PC-9 (cell line): ENCODE measurements around the gene MAT2A. TPM values are rescaled to one million over a fixed set of nuclear protein-coding genes. Genes with fewer than 3 reads are reported as not detected.

ENCODE experiments used
- BruUV-seq: library from RNA; stranded (reverse); fragments of 400-500 nt; replicated peaks from 2 replicates; lab custom pipeline; 2021; lab: Mats Ljungman, UMichigan
- CTCF ChIA-PET: fragments of 300-600 bp; sonication (Branson Sonifier 250); formaldehyde crosslinking; loops from one replicate; lab custom pipeline; 2022; ENCODE audit warnings: antibody characterized with exemption; lab: Charles Lee
- POLR2A ChIA-PET: fragments of 300-600 bp; sonication (Branson Sonifier 250); formaldehyde crosslinking; loops from one replicate; lab custom pipeline; 2022; ENCODE audit warnings: antibody characterized with exemption; ENCODE audit not compliant: unreplicated experiment; lab: Charles Lee
- DNase-seq, 2 experiments: peaks; one replicate each; pipeline versions ENCODE4 v3.0.0 to v3.0.0-alpha.2; 2015 to 2022; ENCODE audit warnings: mixed read lengths in 1 of 2
- H2AFZ ChIP-seq: fragments of 200-600 bp; sonication (generic); 2 replicates; pipeline ENCODE4 v1.8.1; 2017; ENCODE audit warnings: antibody characterized with exemption
- H3F3A ChIP-seq: fragments of 200-600 bp; sonication (generic); 2 replicates; pipeline ENCODE4 v1.8.1; 2017; ENCODE audit warnings: antibody characterized with exemption, mild to moderate bottlenecking, low read depth; ENCODE audit not compliant: insufficient read depth
- H3K27ac ChIP-seq: fragments of 200-600 bp; sonication (generic); 2 replicates; pipeline ENCODE4 v1.6.1; 2016; ENCODE audit warnings: mixed run types
- H3K27me3 ChIP-seq: fragments of 200-600 bp; sonication (generic); 2 replicates; pipeline ENCODE4 v1.6.1; 2016; ENCODE audit warnings: low read depth, mixed run types; ENCODE audit not compliant: insufficient read depth
- H3K36me3 ChIP-seq: fragments of 200-600 bp; sonication (generic); 2 replicates; pipeline ENCODE4 v1.6.1; 2016; ENCODE audit warnings: low read depth, mixed run types
- H3K4me1 ChIP-seq: fragments of 200-600 bp; sonication (generic); replicated peaks from 2 replicates; pipeline ENCODE4 v1.6.1; 2016; ENCODE audit warnings: mixed run types; ENCODE audit not compliant: insufficient read depth
- H3K4me2 ChIP-seq: fragments of 200-600 bp; sonication (generic); 2 replicates; pipeline ENCODE4 v1.6.1; 2017; ENCODE audit warnings: mixed run types
- H3K4me3 ChIP-seq: fragments of 200-600 bp; sonication (generic); 2 replicates; pipeline ENCODE4 v1.6.1; 2016; ENCODE audit warnings: mixed run types
- H3K79me2 ChIP-seq: fragments of 200-600 bp; sonication (generic); 2 replicates; pipeline ENCODE4 v1.6.1; 2017; ENCODE audit warnings: low read depth, mixed run types
- H3K9me2 ChIP-seq: fragments of 200-600 bp; sonication (generic); 2 replicates; pipeline ENCODE4 v1.8.1; 2017; ENCODE audit warnings: mild to moderate bottlenecking; ENCODE audit not compliant: insufficient read depth
- H3K9me3 ChIP-seq: fragments of 200-600 bp; sonication (generic); 2 replicates; pipeline ENCODE4 v1.8.1; 2016; ENCODE audit warnings: low read depth; ENCODE audit not compliant: insufficient read depth
- H4K20me1 ChIP-seq: fragments of 200-600 bp; sonication (generic); 2 replicates; pipeline ENCODE4 v1.8.1; 2017; ENCODE audit not compliant: insufficient read depth
- EZH2 ChIP-seq: fragments of 200-600 bp; sonication (generic); IDR thresholded peaks from 2 replicates; pipeline ENCODE4 v1.8.0; 2017; ENCODE audit warnings: antibody characterized with exemption, low read depth
- intact Hi-C: fragments of 100-400 bp; cut with micrococcal nuclease; formaldehyde crosslinking; loops from one replicate; pipeline ENCODE4 v1.10.0; 2022; ENCODE audit not compliant: unreplicated experiment
- total RNA-seq: library from RNA; stranded (reverse); gene quantifications from 2 replicates; pipeline ENCODE4 v1.2.3, GENCODE V29; 2021
- TF ChIP-seq, protein P1 (sequence below): fragments of 200-600 bp; sonication (generic); conservative IDR thresholded peaks from 2 replicates; pipeline ENCODE4 v1.6.1; 2017; ENCODE audit warnings: mixed run types, antibody characterized with exemption, mild to moderate bottlenecking, moderate library complexity

The MAT2A gene
- total RNA-seq, 1 experiment from 2014 or later = 206 TPM

DNA sequence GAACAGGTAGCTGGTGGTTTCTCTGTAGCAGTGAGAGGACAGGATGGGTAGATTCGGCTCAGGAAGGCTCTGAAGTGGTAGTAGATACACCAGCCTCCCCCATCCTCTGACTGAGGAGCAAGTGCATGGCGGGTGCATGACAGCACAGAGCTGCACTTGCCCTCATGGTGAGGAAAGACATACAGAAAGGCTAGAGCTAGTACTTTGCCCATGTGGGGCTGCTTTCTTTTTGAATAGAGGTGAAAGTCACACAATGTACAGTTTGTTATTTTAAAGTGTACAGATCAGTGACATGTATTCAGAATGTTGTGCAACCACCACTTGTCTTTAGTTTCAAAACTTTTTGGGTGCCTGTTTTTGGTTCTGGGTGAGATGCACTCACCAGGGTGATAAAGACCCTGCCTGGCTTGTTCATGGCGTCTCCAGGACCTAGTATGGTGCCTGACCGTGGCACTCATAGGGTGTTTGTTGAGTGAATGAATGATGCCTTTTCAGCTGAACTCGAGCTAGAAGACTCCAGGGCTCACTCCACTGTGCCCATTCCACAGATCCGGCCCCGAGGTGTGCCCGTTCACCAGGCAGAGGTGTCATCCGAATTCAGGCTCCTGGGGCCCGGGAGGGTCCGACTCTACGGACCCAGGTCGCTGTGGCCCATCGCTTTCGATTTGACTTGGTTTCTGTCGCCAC is 44.8 kb downstream of the MAT2A start:
- peaks cover 28% of the 10 kb centered on the region for H3K4me1 ChIP-seq
- no peak overlapping the region for H2AFZ ChIP-seq
- ChIA-PET CTCF (no interaction called here), POLR2A (no interaction called here)
- H3K4me2 ChIP-seq = no peak overlapping the region
- H3K79me2 ChIP-seq = peaks cover 16% of the 10 kb centered on the region
- H3K9me2 ChIP-seq = no peaks in the 10 kb centered on the region
- BruUV-seq = no TSS peak
- no peak overlapping the region for H3K27ac ChIP-seq
- H4K20me1 ChIP-seq = no peaks in the 10 kb centered on the region
- DNase-seq = no peak
- TF ChIP-seq, protein P1, sequence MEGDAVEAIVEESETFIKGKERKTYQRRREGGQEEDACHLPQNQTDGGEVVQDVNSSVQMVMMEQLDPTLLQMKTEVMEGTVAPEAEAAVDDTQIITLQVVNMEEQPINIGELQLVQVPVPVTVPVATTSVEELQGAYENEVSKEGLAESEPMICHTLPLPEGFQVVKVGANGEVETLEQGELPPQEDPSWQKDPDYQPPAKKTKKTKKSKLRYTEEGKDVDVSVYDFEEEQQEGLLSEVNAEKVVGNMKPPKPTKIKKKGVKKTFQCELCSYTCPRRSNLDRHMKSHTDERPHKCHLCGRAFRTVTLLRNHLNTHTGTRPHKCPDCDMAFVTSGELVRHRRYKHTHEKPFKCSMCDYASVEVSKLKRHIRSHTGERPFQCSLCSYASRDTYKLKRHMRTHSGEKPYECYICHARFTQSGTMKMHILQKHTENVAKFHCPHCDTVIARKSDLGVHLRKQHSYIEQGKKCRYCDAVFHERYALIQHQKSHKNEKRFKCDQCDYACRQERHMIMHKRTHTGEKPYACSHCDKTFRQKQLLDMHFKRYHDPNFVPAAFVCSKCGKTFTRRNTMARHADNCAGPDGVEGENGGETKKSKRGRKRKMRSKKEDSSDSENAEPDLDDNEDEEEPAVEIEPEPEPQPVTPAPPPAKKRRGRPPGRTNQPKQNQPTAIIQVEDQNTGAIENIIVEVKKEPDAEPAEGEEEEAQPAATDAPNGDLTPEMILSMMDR = no peak
- no peak for TF ChIP-seq EZH2
- H3K9me3 ChIP-seq = no peaks in the 10 kb centered on the region
- H3F3A ChIP-seq = peaks cover 23% of the 10 kb centered on the region
- no peak overlapping the region for H3K4me3 ChIP-seq
- H3K27me3 ChIP-seq = no peaks in the 10 kb centered on the region
- 0 out of 2 replicates have a peak, but pooled peaks cover 7% of the 10 kb centered on the region for H3K36me3 ChIP-seq
- intact Hi-C loops = no loop called here

DNA sequence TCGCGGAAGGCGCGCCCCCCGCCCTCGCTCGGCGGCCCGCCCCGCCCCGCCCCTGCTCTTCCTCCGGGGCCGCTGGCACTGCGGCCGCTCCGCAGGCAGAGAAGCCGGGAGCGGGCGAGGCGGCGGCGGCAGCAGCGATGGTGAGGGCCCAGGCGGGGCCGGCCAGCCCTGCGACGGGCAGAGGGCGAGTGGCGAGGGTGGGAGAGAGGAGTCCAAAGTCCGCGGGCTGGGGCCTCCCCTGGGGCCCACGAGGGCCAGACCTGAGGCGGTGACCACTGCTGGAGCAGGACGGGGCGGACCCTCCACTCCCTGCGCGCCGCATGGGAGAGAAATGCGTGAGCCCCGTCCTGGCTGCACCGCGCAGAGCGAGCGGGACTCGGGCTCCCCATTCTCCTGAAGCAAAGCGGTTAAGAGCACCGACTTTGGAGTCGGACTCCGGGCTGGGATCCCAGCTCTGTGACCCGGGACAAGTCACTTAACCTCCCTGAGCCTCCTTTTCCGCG is 45.4 kb downstream of the MAT2A start, which contains the start of gene VAMP5:
VAMP5 (plus strand) TSS at position 78 of the 503 bp plus-strand sequence; CDS start at position 138, 60 bp downstream.
- ChIA-PET POLR2A (no interaction called here), CTCF (interaction anchor here (0.6 kb wide), 1 partner anchor 21 kb away, joined by 3 read pairs; no protein-coding TSS in a partner anchor)
- H2AFZ ChIP-seq = no peak within 1 kb of the TSS
- intact Hi-C loops = no loop called here
- H3K4me2 ChIP-seq = peak within 1 kb of the TSS; percentile 45
- H3F3A ChIP-seq = peaks cover 23% of the 10 kb centered on the region
- no peak for TF ChIP-seq EZH2
- TF ChIP-seq, protein P1 = no peak
- no peaks in the 10 kb centered on the region for H3K9me3 ChIP-seq
- no peaks in the 10 kb centered on the region for H3K9me2 ChIP-seq
- H3K79me2 ChIP-seq = peaks cover 10% of the 10 kb centered on the region
- H4K20me1 ChIP-seq = no peaks in the 10 kb centered on the region
- H3K27ac ChIP-seq = peak within 1 kb of the TSS; percentile 60
- no peak within 1 kb of the TSS for H3K4me3 ChIP-seq
- DNase-seq = no peak
- BruUV-seq = no TSS peak
- 0 out of 2 replicates have a peak, but pooled peaks cover 7% of the 10 kb centered on the region for H3K36me3 ChIP-seq
- peaks cover 22% of the 10 kb centered on the region for H3K4me1 ChIP-seq
- no peaks in the 10 kb centered on the region for H3K27me3 ChIP-seq

DNA sequence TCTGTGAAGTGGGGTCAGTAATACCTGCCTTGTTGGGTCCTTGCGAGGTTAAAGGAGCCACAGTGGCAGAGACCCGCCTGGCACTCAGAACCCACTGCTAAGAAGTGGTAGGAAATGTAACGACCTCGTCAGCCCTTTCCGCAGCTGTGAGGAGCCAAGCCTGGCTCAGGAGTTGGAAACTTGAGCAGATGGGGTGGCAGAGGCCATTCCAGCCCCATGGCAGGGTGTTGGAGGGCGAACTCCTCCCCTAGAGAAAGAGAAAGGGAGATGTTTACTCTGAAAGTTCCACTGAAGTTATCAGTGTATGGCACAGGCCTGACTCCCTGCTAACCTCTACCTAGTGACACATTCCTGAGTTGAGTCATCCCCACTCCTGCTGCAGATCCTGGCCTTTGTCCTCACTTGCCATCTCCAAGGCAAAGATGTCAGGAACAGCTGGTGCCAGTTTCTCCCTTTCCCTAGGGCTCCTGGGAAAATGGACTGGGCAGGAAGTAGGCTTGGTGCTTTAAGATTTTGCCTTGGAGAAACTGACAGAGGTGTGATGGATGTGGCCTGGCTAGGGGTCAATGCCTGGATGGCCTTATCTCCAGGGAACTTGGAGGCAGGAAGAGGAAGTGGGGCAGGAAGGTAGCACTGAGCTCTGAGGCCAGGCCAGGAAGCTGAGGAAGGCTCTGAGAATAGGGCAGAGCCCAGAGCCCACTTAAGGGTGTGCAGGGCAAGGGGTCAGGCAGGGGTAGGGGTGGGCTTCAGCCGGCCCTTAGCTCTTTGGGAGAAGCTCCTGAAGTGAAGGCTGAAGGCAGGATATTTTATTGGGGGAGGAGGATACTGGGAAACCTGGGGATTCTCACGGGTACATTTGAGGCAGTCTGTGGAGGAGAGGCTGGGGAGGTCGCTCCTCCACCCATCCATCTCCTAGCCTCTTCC is 46.2 kb downstream of the MAT2A start:
- intact Hi-C loops = no loop called here
- no peaks in the 10 kb centered on the region for H3K27me3 ChIP-seq
- DNase-seq = peak; percentile 67 to 89
- H3K79me2 ChIP-seq = peaks cover 3% of the 10 kb centered on the region; the same call in 1 of the 2 replicates
- no peaks in the 10 kb centered on the region for H4K20me1 ChIP-seq
- H2AFZ ChIP-seq = no peak overlapping the region
- peaks cover 20% of the 10 kb centered on the region for H3K4me1 ChIP-seq
- CTCF ChIA-PET = interaction anchor here (0.6 kb wide), 1 partner anchor 21 kb away, joined by 3 read pairs; no protein-coding TSS in a partner anchor
- POLR2A ChIA-PET = interaction anchor here (0.6 kb wide), 2 partner anchors 29 to 235 kb away, joined by 3 to 4 read pairs; no protein-coding TSS in a partner anchor
- no peaks in the 10 kb centered on the region for H3K9me2 ChIP-seq
- peaks cover 23% of the 10 kb centered on the region for H3F3A ChIP-seq
- H3K4me3 ChIP-seq = no peak overlapping the region
- H3K27ac ChIP-seq = peak overlapping the region; percentile 60
- H3K36me3 ChIP-seq = 0 out of 2 replicates have a peak, but pooled peaks cover 7% of the 10 kb centered on the region
- peak overlapping the region; percentile 45 for H3K4me2 ChIP-seq
- no peaks in the 10 kb centered on the region for H3K9me3 ChIP-seq
- TF ChIP-seq, protein P1 = no peak
- TF ChIP-seq EZH2 = no peak
- no TSS peak for BruUV-seq
